ENCODE results near the gene P2RY6.

DNA sequence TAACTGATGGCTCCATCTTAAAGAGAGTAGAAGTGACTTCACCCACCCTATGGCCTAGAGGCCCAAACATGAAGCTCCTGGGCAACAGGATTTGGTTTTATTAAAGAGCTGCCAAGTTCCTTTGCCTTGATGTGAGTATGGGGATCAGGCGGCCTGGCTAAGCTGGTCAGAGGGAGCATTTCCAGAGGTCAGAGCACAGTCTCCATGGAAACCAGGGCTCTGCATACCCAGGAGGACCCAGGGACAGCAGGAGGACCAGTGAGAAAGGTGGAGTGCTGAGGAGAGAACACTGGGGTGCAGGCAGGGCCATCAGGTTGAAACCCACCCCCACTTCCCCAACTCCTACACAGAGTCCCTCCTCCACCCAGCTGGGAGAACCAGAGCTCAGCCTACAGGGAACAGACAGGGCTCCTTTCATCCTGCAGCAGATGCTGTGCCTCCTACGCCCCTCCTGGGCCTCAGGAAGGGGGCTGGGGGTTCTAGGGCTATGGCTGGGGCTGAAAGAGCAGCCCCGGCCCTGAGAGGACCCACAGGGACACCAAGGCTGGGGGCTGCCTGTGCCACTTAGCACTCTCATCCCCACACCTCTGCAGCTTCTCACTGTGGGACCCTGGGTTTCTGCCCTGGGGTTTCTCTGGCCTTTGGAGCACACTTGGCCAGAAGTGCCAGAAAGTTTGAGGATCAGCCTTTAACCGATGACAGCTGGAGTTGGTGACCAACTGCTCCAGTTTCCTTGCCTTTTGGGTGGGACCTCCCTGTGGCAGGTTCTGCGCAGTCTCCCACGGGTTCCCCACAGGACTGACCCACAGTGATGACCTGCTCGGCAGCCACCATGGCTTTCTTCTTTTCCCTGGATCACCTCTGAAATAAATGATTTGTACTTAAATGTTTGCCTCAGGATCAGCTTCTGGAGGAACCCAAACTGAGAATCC, 13.8 kb upstream of the P2RY6 start:
- TF ChIP-seq POLR2A (IDR thresholded peaks at IDR 0.05) = no peak
- no peak for TF ChIP-seq CTCF (IDR thresholded peaks at IDR 0.05)

All from stomach (tissue), 4 donors.